Measurements from ENCODE around the gene SETD1B. TPM values are rescaled to one million over a fixed set of nuclear protein-coding genes. Genes with fewer than 3 reads are reported as not detected.
"Not testable (repeated sequence)": the region's sequence is repeated elsewhere in the genome, so short reads cannot be mapped to it uniquely, and the experiment has no call there.

Gene SETD1B
- total RNA-seq, 3 donors from 2014 or later, result 4.2 to 7.9 (median 6.1) TPM

- H3K36me3 ChIP-seq, result no peaks in the 10 kb centered on the region
- peak overlapping the region; percentile 82 to 88 for H3K27ac ChIP-seq
- H3K4me3 ChIP-seq, result no peak overlapping the region
- peaks cover 0 to 5% of the 10 kb centered on the region in 2 donors for H3K4me1 ChIP-seq
- no peaks in the 10 kb centered on the region for H3K27me3 ChIP-seq
- H3K9me3 ChIP-seq, result no peaks in the 10 kb centered on the region
- intact Hi-C loops (cut with DNase I; ENCODE audit: low total_unique reads), result no loop called here
- no peak for DNase-seq (ENCODE audit: low spot score in 2 of 2)
- no peak for TF ChIP-seq POLR2A (IDR thresholded peaks at IDR 0.05)
- TF ChIP-seq, protein P1, sequence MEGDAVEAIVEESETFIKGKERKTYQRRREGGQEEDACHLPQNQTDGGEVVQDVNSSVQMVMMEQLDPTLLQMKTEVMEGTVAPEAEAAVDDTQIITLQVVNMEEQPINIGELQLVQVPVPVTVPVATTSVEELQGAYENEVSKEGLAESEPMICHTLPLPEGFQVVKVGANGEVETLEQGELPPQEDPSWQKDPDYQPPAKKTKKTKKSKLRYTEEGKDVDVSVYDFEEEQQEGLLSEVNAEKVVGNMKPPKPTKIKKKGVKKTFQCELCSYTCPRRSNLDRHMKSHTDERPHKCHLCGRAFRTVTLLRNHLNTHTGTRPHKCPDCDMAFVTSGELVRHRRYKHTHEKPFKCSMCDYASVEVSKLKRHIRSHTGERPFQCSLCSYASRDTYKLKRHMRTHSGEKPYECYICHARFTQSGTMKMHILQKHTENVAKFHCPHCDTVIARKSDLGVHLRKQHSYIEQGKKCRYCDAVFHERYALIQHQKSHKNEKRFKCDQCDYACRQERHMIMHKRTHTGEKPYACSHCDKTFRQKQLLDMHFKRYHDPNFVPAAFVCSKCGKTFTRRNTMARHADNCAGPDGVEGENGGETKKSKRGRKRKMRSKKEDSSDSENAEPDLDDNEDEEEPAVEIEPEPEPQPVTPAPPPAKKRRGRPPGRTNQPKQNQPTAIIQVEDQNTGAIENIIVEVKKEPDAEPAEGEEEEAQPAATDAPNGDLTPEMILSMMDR (IDR thresholded peaks at IDR 0.05), result no peak
- TF ChIP-seq POLR2AphosphoS5 (IDR thresholded peaks at IDR 0.05), result no peak
Measured at GRCh38 chr12:121858318-121858661, 54.5 kb downstream of the SETD1B start.

GRCh38 chr12:121858662-121859572 is 55.1 kb downstream of the SETD1B start, which contains the start of gene HPD:
Gene HPD (minus strand): TSS chr12:121858859. CDS start chr12:121858823, 36 bp downstream.
- H3K9me3 ChIP-seq, result no peaks in the 10 kb centered on the region
- H3K4me3 ChIP-seq, result no peak within 1 kb of the TSS
- peak within 1 kb of the TSS; percentile 82 to 88 for H3K27ac ChIP-seq
- intact Hi-C loops (cut with DNase I; ENCODE audit: low total_unique reads), result no loop called here
- no peaks in the 10 kb centered on the region for H3K36me3 ChIP-seq
- TF ChIP-seq POLR2AphosphoS5 (IDR thresholded peaks at IDR 0.05) (peak in 2 of 3 donors; percentile 29 to 60), POLR2A (IDR thresholded peaks at IDR 0.05) (no peak)
- TF ChIP-seq, protein P1 (IDR thresholded peaks at IDR 0.05), result no peak
- peak in 1 of 2 donors; percentile 68 for DNase-seq (ENCODE audit: low spot score in 2 of 2)
- H3K27me3 ChIP-seq, result no peaks in the 10 kb centered on the region
- H3K4me1 ChIP-seq, result peaks cover 0 to 5% of the 10 kb centered on the region in 2 donors

GRCh38 chr12:121860257-121860656 is 56.4 kb downstream of the SETD1B start:
- H3K27ac ChIP-seq, result peak overlapping the region; percentile 82 to 88
- peaks cover 0 to 5% of the 10 kb centered on the region in 2 donors for H3K4me1 ChIP-seq
- DNase-seq (ENCODE audit: low spot score in 2 of 2), result no peak
- H3K9me3 ChIP-seq, result no peaks in the 10 kb centered on the region
- TF ChIP-seq POLR2A (IDR thresholded peaks at IDR 0.05) (no peak), POLR2AphosphoS5 (IDR thresholded peaks at IDR 0.05) (no peak)
- TF ChIP-seq, protein P1 (IDR thresholded peaks at IDR 0.05), result no peak
- intact Hi-C loops (cut with DNase I; ENCODE audit: low total_unique reads), result no loop called here
- no peaks in the 10 kb centered on the region for H3K36me3 ChIP-seq
- no peaks in the 10 kb centered on the region for H3K27me3 ChIP-seq
- no peak overlapping the region for H3K4me3 ChIP-seq

DNA sequence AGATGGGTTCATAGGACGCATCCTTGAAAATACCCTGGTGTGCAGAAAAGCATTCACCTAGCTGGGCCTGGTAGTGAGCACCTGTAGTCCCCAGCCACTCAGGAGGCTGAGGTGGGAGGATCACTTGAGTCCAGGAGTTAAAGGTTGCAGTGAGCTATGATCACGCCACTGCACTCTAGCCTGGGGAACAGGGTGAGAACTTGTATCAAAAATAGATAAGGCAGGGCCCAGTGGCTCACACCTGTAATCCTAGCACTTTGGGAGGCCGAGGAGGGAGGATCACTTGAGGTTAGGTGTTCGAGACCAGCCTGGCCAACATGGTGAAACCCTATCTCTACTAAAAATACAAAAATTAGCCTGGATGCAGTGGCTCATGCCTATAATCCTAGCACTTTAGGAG is 56.9 kb downstream of the SETD1B start:
- DNase-seq (ENCODE audit: low spot score in 2 of 2); H3K4me1 ChIP-seq; intact Hi-C loops (cut with DNase I; ENCODE audit: low total_unique reads); H3K36me3 ChIP-seq; H3K4me3 ChIP-seq; H3K9me3 ChIP-seq; H3K27ac ChIP-seq; H3K27me3 ChIP-seq: not testable (repeated sequence)

DNA sequence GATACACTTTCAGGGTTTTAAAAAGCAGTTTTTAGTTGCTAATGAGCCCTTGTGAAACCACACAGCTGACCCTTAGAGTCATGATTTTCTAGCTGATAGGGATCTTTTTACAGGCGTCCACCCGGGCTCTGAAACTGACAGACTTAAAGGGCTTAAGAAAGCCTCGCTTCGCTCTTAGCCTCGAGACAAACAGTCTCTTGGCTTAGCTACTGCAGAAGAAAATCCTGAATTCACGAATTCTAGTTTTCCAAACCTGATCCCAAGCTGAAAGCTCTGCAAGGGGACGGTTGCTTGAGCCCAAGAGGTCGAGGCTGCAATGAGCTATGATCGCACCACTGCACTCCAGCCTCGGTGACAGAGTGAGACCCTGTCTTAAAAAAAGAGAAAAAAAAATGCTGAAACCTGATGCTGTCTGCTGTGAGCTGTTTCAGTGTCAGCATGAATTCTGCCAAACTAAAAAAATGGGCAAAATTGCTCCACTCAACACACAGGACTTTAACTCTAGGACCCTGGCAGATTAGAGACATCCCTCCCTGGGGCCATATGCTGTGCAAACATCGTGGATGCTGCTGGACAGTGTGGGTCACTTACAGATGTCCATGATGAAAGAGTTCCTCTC is 57.9 kb downstream of the SETD1B start:
- TF ChIP-seq POLR2A (IDR thresholded peaks at IDR 0.05), result no peak
- TF ChIP-seq POLR2AphosphoS5 (IDR thresholded peaks at IDR 0.05), result no peak
- TF ChIP-seq, protein P1 (IDR thresholded peaks at IDR 0.05), result no peak
- Histone ChIP-seq H3K4me1 (peaks cover 0 to 5% of the 10 kb centered on the region in 2 donors), H3K4me3 (no peak overlapping the region), H3K36me3 (no peaks in the 10 kb centered on the region), H3K9me3 (no peaks in the 10 kb centered on the region), H3K27ac (no peak overlapping the region), H3K27me3 (no peaks in the 10 kb centered on the region)
- intact Hi-C loops (cut with DNase I; ENCODE audit: low total_unique reads), result no loop called here
- no peak for DNase-seq (ENCODE audit: low spot score in 2 of 2)
